SK-N-SH (cell line): ENCODE data around the gene C12orf56. TPM values are rescaled to one million over a fixed set of nuclear protein-coding genes. Genes with fewer than 3 reads are reported as not detected.
A peak's percentile ranks its signal among the peaks of the same experiment; 100 is the strongest.

Experiments used
- CTCF ChIA-PET: fragments of 300-600, 350-600 bp; formaldehyde crosslinking; extraction: SDS; loops from one replicate; lab custom pipeline; 2021; lab: Yijun Ruan, JAX
- POLR2A ChIA-PET: fragments of 350-600 bp; sonication (Branson Sonifier 250); formaldehyde crosslinking; extraction: SDS; loops from one replicate; lab custom pipeline; 2020; ENCODE audit warnings: antibody characterized with exemption, inconsistent platforms; lab: Yijun Ruan, JAX
- DNase-seq: peaks from one replicate; pipeline ENCODE4 v3.0.0; 2012
- H2AFZ ChIP-seq: fragments of 200-600 bp; sonication (generic); 2 replicates; pipeline ENCODE4 v1.8.1; 2016; ENCODE audit warnings: antibody characterized with exemption, mild to moderate bottlenecking, low read depth
- H3F3A ChIP-seq: fragments of 200-600 bp; sonication (generic); replicated peaks from 2 replicates; pipeline ENCODE3; 2016; ENCODE audit warnings: antibody characterized with exemption, mild to moderate bottlenecking; ENCODE audit not compliant: insufficient read depth
- H3K27ac ChIP-seq, 2 experiments: fragments of 200-500 bp in 1 of 2; fragments of 200-600 bp in 1 of 2; sonication (Bioruptor generic) in 1 of 2; sonication (generic), shearing (Covaris generic) in 1 of 2; 2 replicates each; pipeline versions ENCODE4 v1.5.1 to v1.6.1; 2014 to 2016; ENCODE audit warnings: low read depth in 2 of 2, inconsistent platforms in 1 of 2, low read length in 1 of 2, mild to moderate bottlenecking in 1 of 2, mixed read lengths in 1 of 2
- H3K27me3 ChIP-seq: fragments of 200-600 bp; sonication (generic), shearing (Covaris generic); 2 replicates; pipeline ENCODE4 v1.6.1; 2016; ENCODE audit warnings: mixed run types; ENCODE audit not compliant: insufficient read depth
- H3K36me3 ChIP-seq, 2 experiments: fragments of 200-500 bp in 1 of 2; fragments of 200-600 bp in 1 of 2; sonication (Bioruptor generic) in 1 of 2; sonication (generic) in 1 of 2; replicated peaks in 1 of 2; 2 replicates each; pipeline versions ENCODE3 to v1.5.1; 2014 to 2016; ENCODE audit warnings: low read length in 1 of 2, mild to moderate bottlenecking in 1 of 2; ENCODE audit not compliant: insufficient read depth in 2 of 2, control insufficient read depth in 1 of 2
- H3K4me1 ChIP-seq, 2 experiments: fragments of 200-500 bp in 1 of 2; fragments of 200-600 bp in 1 of 2; sonication (Bioruptor generic) in 1 of 2; sonication (generic), shearing (Covaris generic) in 1 of 2; 2 replicates each; pipeline versions ENCODE4 v1.5.1 to v1.6.1; 2014 to 2016; ENCODE audit warnings: low read depth in 1 of 2, low read length in 1 of 2, mixed run types in 1 of 2; ENCODE audit not compliant: insufficient read depth in 2 of 2, control insufficient read depth in 1 of 2
- H3K4me2 ChIP-seq: fragments of 200-600 bp; sonication (generic), shearing (Covaris generic); 2 replicates; pipeline ENCODE4 v1.6.1; 2017; ENCODE audit warnings: mixed run types
- H3K4me3 ChIP-seq, 2 experiments: fragments of 200-500 bp in 1 of 2; fragments of 200-600 bp in 1 of 2; sonication (Bioruptor generic) in 1 of 2; sonication (generic), shearing (Covaris generic) in 1 of 2; 2 replicates each; pipeline versions ENCODE4 v1.5.1 to v1.8.1; 2014 to 2016; ENCODE audit warnings: low read depth in 2 of 2, inconsistent platforms in 1 of 2, low read length in 1 of 2, mild to moderate bottlenecking in 1 of 2, mixed read lengths in 1 of 2, moderate library complexity in 1 of 2
- H3K79me2 ChIP-seq: fragments of 200-600 bp; sonication (generic); 2 replicates; pipeline ENCODE4 v1.8.1; 2017; ENCODE audit warnings: mild to moderate bottlenecking; ENCODE audit not compliant: insufficient read depth
- H3K9ac ChIP-seq: fragments of 200-600 bp; sonication (generic); 2 replicates; pipeline ENCODE4 v1.6.1; 2017; ENCODE audit warnings: mixed run types
- H3K9me2 ChIP-seq: fragments of 200-600 bp; sonication (generic); 2 replicates; pipeline ENCODE4 v1.6.1; 2017; ENCODE audit warnings: mixed run types
- H3K9me3 ChIP-seq: fragments of 200-600 bp; sonication (generic); 2 replicates; pipeline ENCODE4 v1.6.1; 2017; ENCODE audit warnings: mixed run types, mild to moderate bottlenecking, moderate library complexity
- H4K20me1 ChIP-seq: fragments of 200-600 bp; sonication (generic); 2 replicates; pipeline ENCODE4 v1.6.1; 2017; ENCODE audit warnings: mild to moderate bottlenecking, mixed run types; ENCODE audit not compliant: insufficient read depth
- CHD2 ChIP-seq: fragments of 150-350 bp; IDR thresholded peaks from 2 replicates; pipeline ENCODE4 v1.6.1; 2018; ENCODE audit warnings: low read length; ENCODE audit not compliant: partially characterized antibody
- CTCF ChIP-seq: fragments of 200-600 bp; sonication (generic); IDR thresholded peaks from 2 replicates; pipeline ENCODE4 v1.6.1; 2017; ENCODE audit warnings: antibody characterized with exemption, mild to moderate bottlenecking, moderate library complexity
- ELF1 ChIP-seq: IDR thresholded peaks from 2 replicates; pipeline ENCODE4 v1.4.0; 2012
- JUND ChIP-seq: IDR thresholded peaks from 2 replicates; pipeline ENCODE4 v1.4.0; 2012
- MAX ChIP-seq: IDR thresholded peaks from 2 replicates; pipeline ENCODE4 v1.4.0; 2012; ENCODE audit warnings: low read depth
- MEF2A ChIP-seq: IDR thresholded peaks from 2 replicates; pipeline ENCODE4 v1.4.0; 2012; ENCODE audit warnings: low read depth, borderline replicate concordance
- MXI1 ChIP-seq: IDR thresholded peaks from 2 replicates; pipeline ENCODE4 v1.6.1; 2012; ENCODE audit warnings: mild to moderate bottlenecking, low read depth, low read length, improper control_type of control experiment
- NRF1 ChIP-seq: IDR thresholded peaks from 2 replicates; pipeline ENCODE4 v1.6.1; 2012; ENCODE audit warnings: low read depth, mild to moderate bottlenecking, low read length
- PBX3 ChIP-seq: IDR thresholded peaks from 2 replicates; pipeline ENCODE4; 2012
- POLR2AphosphoS5 ChIP-seq: IDR thresholded peaks from 2 replicates; pipeline ENCODE4 v1.6.1; 2012; ENCODE audit warnings: low read depth, low read length
- RAD21 ChIP-seq: IDR thresholded peaks from 2 replicates; pipeline ENCODE4 v1.6.1; 2012; ENCODE audit warnings: mild to moderate bottlenecking, low read length
- RCOR1 ChIP-seq: fragments of 150-350 bp; IDR thresholded peaks from 2 replicates; pipeline ENCODE4 v1.6.1; 2017; ENCODE audit warnings: antibody characterized with exemption, low read length
- SIN3A ChIP-seq: IDR thresholded peaks from 2 replicates; pipeline ENCODE4 v1.6.1; 2012; ENCODE audit warnings: low read depth, mild to moderate bottlenecking, low read length, moderate library complexity, borderline replicate concordance
- SMC3 ChIP-seq: IDR thresholded peaks from 2 replicates; pipeline ENCODE4 v1.6.1; 2012; ENCODE audit warnings: low read depth, low read length, improper control_type of control experiment
- TAF1 ChIP-seq: IDR thresholded peaks from 2 replicates; pipeline ENCODE4 v1.6.1; 2012; ENCODE audit warnings: low read depth, mild to moderate bottlenecking, low read length, moderate library complexity, borderline replicate concordance
- TCF12 ChIP-seq: IDR thresholded peaks from 2 replicates; pipeline ENCODE4 v1.4.0; 2012
- WGBS: methylation state at CpG from one replicate; pipeline ENCODE4 v1.1.6; 2017; ENCODE audit warnings: low lambda C conversion rate; 5-methylcytosine and 5-hydroxymethylcytosine counted together
- polyA plus RNA-seq, 3 experiments: library from polyadenylated mRNA; depleted of rRNA; stranded (reverse); fragments of >200 nt; gene quantifications; 2 replicates each; pipeline ENCODE4 v1.2.3, GENCODE V29; 2012

Gene C12orf56
- polyA plus RNA-seq, 1 of the 3 experiments (the other 2 are of a cell fraction) = not detected

- Histone ChIP-seq H4K20me1 (no peaks in the 10 kb centered on the region), H2AFZ (no peak overlapping the region), H3K4me3 (peak overlapping the region in 1 of 2 experiments; percentile 12; a peak in 1 of 4 replicates), H3K9me3 (no peaks in the 10 kb centered on the region), H3K4me1 (no peaks in the 10 kb centered on the region), H3K79me2 (no peaks in the 10 kb centered on the region), H3K9me2 (no peaks in the 10 kb centered on the region), H3K9ac (no peak overlapping the region), H3K27me3 (no peaks in the 10 kb centered on the region; the same call in 1 of the 2 replicates), H3K36me3 (no peaks in the 10 kb centered on the region), H3K27ac (no peak overlapping the region), H3K4me2 (no peak overlapping the region), H3F3A (no peaks in the 10 kb centered on the region)
- no peak for TF ChIP-seq MEF2A
- no peak for TF ChIP-seq PBX3
- no peak for TF ChIP-seq JUND
- no peak for TF ChIP-seq POLR2AphosphoS5
- TF ChIP-seq SIN3A = no peak
- peak; percentile 31; the same call in 1 of the 2 replicates for TF ChIP-seq CTCF
- TF ChIP-seq TAF1 = no peak
- no peak for TF ChIP-seq TCF12
- no peak for TF ChIP-seq NRF1
- no peak for TF ChIP-seq ELF1
- peak; percentile 57 for TF ChIP-seq RAD21
- 0 out of 2 replicates have a peak, but pooled peaks have one; percentile 13 for TF ChIP-seq SMC3
- TF ChIP-seq MAX = no peak
- TF ChIP-seq RCOR1 = no peak
- no peak for TF ChIP-seq MXI1
- TF ChIP-seq CHD2 = no peak
- DNase-seq = peak; percentile 30
- CTCF ChIA-PET = interaction anchor here (1.0 to 1.9 kb wide), 4 partner anchors 11 to 471 kb away, joined by 3 to 6 read pairs (median 4); no protein-coding TSS in a partner anchor
- POLR2A ChIA-PET = no interaction called here
- WGBS = 63% methylated on average over 11 of the region's 11 CpGs
These were observed 116.8 kb downstream of the C12orf56 start for GRCh38 chr12:64273527-64274403.
